Neural progenitor cell (in vitro differentiated cells): ENCODE results near the gene RIMBP3B. TPM values are rescaled to one million over a fixed set of nuclear protein-coding genes. Genes with fewer than 3 reads are reported as not detected.
"Not testable (repeated sequence)": the region's sequence is repeated elsewhere in the genome, so short reads cannot be mapped to it uniquely, and the experiment has no call there.

Experiments
- DNase-seq: peaks from one replicate; pipeline ENCODE4 v3.0.0-alpha.2; 2016; ENCODE audit warnings: low spot score
- H2AFZ ChIP-seq: fragments of 200-600 bp; sonication (generic); replicated peaks from 2 replicates; pipeline ENCODE4 v1.6.1; 2016; ENCODE audit warnings: antibody characterized with exemption
- H3F3A ChIP-seq: fragments of 200-600 bp; sonication (generic); 2 replicates; pipeline ENCODE4 v1.6.1; 2016; ENCODE audit warnings: antibody characterized with exemption, low read depth
- H3K27ac ChIP-seq: fragments of 200-600 bp; sonication (generic); 2 replicates; pipeline ENCODE4 v1.5.1; 2016; ENCODE audit warnings: mild to moderate bottlenecking
- H3K27me3 ChIP-seq: fragments of 200-600 bp; sonication (generic); 2 replicates; pipeline ENCODE4 v1.6.1; 2016; ENCODE audit warnings: mild to moderate bottlenecking, moderate library complexity
- H3K36me3 ChIP-seq: fragments of 200-600 bp; sonication (generic); 2 replicates; pipeline ENCODE4 v1.5.1; 2016
- H3K4me1 ChIP-seq: fragments of 200-600 bp; sonication (generic); 2 replicates; pipeline ENCODE4 v1.6.1; 2016; ENCODE audit warnings: mixed run types
- H3K4me2 ChIP-seq: fragments of 200-600 bp; sonication (generic); 2 replicates; pipeline ENCODE4 v1.6.1; 2016
- H3K4me3 ChIP-seq: fragments of 200-600 bp; sonication (generic); 2 replicates; pipeline ENCODE4 v1.5.1; 2016
- H3K79me2 ChIP-seq: fragments of 200-600 bp; sonication (generic); 2 replicates; pipeline ENCODE4 v1.6.1; 2016; ENCODE audit warnings: low read depth
- H3K9ac ChIP-seq: fragments of 200-600 bp; sonication (generic); 2 replicates; pipeline ENCODE4 v1.6.1; 2016
- H3K9me3 ChIP-seq: fragments of 200-600 bp; sonication (generic); 2 replicates; pipeline ENCODE4 v1.5.1; 2016; ENCODE audit warnings: low read depth
- H4K20me1 ChIP-seq: fragments of 200-600 bp; sonication (generic); 2 replicates; pipeline ENCODE4 v1.6.1; 2016; ENCODE audit warnings: low read depth
- H3K27ac Mint-ChIP-seq: 3 replicates; pipeline ENCODE4 v1.8.0; 2021; ENCODE audit warnings: mixed read lengths
- H3K27me3 Mint-ChIP-seq: 2 replicates; pipeline ENCODE4 v1.8.0; 2022; ENCODE audit warnings: low read depth, mild to moderate bottlenecking, inconsistent platforms, moderate library complexity, mixed read lengths; ENCODE audit not compliant: insufficient read depth
- H3K36me3 Mint-ChIP-seq: 3 replicates; pipeline ENCODE4 v1.8.0; 2021; ENCODE audit warnings: mixed read lengths
- H3K4me1 Mint-ChIP-seq: 3 replicates; pipeline ENCODE4 v1.8.0; 2021; ENCODE audit warnings: mixed read lengths
- H3K4me3 Mint-ChIP-seq: 3 replicates; pipeline ENCODE4 v1.8.0; 2021; ENCODE audit warnings: mild to moderate bottlenecking, moderate library complexity, mixed read lengths
- H3K9me3 Mint-ChIP-seq: 3 replicates; pipeline ENCODE4 v1.8.0; 2020; ENCODE audit warnings: mixed read lengths
- total RNA-seq: library from RNA; depleted of rRNA; stranded (reverse); fragments of >200 nt; gene quantifications from 2 replicates; pipeline ENCODE4 v1.2.3, GENCODE V29; 2015; ENCODE audit warnings: low replicate concordance

RIMBP3B gene
- total RNA-seq, 1 donor from 2014 or later, result not detected

DNA sequence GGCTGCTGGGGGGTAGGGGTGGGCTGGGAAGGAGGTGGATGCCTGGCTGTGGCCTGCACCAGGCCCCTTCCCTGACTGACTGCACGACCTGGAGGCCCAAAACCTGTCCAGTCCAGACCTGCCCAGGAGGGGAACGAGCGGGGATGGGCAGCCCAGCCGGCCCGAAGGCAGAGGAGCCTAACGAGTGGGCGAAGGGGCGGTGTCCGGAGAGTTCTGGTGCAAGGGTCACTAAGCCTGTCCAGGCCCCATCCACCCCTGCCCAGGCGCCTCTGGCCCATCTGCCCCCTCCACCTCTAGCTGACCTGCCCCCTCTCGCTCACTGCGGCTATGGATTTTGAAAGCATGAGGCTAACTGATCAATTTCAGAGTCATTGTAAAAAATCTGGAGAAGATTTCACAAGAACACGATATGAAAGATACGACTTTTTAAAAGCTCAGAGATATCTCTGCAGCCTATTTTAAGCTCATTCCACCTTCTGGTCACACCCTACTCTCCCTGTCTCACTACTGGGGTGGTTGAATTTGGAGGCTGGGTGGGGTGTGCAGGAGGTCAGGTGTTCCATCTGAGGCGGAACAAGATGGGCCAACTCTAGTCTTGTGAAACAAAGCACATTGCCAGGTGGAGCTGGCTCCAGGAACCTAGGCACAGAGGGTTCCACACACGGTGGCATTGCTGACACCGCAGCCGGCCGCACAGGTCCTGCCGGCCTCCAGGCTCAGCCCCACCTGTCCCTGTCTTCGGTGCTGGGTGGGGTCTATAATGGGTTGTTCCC, 17.8 kb downstream of the RIMBP3B start:
- not testable (repeated sequence) for H3K4me1 Mint-ChIP-seq, H3K79me2 ChIP-seq, H3K4me3 Mint-ChIP-seq, H3K27me3 Mint-ChIP-seq, H3K27me3 ChIP-seq, H4K20me1 ChIP-seq, H3K4me1 ChIP-seq, H3K4me2 ChIP-seq, H3K27ac ChIP-seq, H3K36me3 Mint-ChIP-seq, H3K4me3 ChIP-seq, H3K9me3 Mint-ChIP-seq, H3K9me3 ChIP-seq, H3K36me3 ChIP-seq, DNase-seq, H3K9ac ChIP-seq, H3F3A ChIP-seq, H3K27ac Mint-ChIP-seq, H2AFZ ChIP-seq

DNA sequence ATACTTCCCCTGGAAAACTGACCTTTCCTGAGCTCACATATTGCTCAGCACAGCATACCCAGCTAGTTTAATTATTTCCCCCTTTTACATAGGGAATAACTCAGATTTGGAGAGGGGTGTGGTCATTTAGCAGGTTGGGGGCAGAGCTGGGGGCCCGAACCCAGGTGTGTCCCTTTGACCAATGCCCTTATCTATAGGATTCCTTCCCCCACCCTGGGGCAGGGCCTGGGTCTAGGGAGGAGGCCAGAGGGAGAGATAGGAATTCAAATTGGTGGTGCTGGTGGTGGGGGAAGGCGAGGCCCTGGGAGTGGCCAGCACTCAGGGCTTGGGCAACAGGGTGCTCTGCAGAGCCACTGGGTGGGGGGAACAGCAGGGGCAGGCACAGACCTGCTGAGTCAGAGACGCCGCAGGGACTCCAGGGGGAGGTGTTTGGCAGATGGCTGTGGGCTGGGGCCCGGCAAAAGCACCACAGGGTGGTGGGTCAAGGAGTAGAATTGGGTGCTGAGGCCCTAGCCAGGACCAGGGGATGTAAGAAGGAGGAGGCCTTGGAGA, 19.3 kb downstream of the RIMBP3B start:
- not testable (repeated sequence) for H2AFZ ChIP-seq, H3K4me1 ChIP-seq, H3K27me3 ChIP-seq, H3K4me3 Mint-ChIP-seq, H3K9me3 ChIP-seq, DNase-seq, H3K4me1 Mint-ChIP-seq, H3K27me3 Mint-ChIP-seq, H3K4me2 ChIP-seq, H3K36me3 ChIP-seq, H3K27ac Mint-ChIP-seq, H3K27ac ChIP-seq, H3K4me3 ChIP-seq, H3K9ac ChIP-seq, H3K36me3 Mint-ChIP-seq, H3K9me3 Mint-ChIP-seq, H3F3A ChIP-seq, H3K79me2 ChIP-seq, H4K20me1 ChIP-seq

- H3K27ac ChIP-seq, H3K9me3 ChIP-seq, H3K9ac ChIP-seq, H3K9me3 Mint-ChIP-seq, H3K79me2 ChIP-seq, H3K27ac Mint-ChIP-seq, H3F3A ChIP-seq, H4K20me1 ChIP-seq, DNase-seq, H3K4me3 ChIP-seq, H3K4me1 Mint-ChIP-seq, H3K27me3 ChIP-seq, H3K4me3 Mint-ChIP-seq, H3K4me2 ChIP-seq, H3K27me3 Mint-ChIP-seq, H2AFZ ChIP-seq, H3K36me3 Mint-ChIP-seq, H3K4me1 ChIP-seq, H3K36me3 ChIP-seq: not testable (repeated sequence)
Observed at GRCh38 chr22:21407139-21407538, 23.6 kb downstream of the RIMBP3B start.

DNA sequence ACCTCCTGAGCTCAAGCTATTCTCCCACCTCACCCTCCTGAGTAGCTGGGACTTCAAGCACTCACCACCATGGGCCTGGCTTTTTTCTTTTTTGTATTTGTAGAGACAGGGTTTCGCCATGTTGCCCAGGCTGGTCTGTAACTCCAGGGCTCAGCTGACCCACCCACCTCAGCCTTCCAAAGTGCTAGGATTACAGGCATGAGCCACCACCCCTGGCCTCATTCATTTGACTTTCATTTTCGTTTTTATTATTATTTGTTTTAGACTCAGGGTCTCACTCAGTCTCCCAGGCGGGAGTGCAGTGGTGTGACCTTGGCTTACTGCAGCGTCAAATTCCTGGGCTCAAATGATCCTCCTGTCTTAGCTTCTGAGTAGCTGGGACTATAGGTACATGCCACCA, 24.2 kb downstream of the RIMBP3B start:
- not testable (repeated sequence) for H4K20me1 ChIP-seq, H2AFZ ChIP-seq, H3K27me3 ChIP-seq, H3K36me3 ChIP-seq, H3K36me3 Mint-ChIP-seq, DNase-seq, H3K9me3 ChIP-seq, H3K4me1 ChIP-seq, H3K9ac ChIP-seq, H3K27ac Mint-ChIP-seq, H3F3A ChIP-seq, H3K27ac ChIP-seq, H3K9me3 Mint-ChIP-seq, H3K27me3 Mint-ChIP-seq, H3K4me1 Mint-ChIP-seq, H3K4me2 ChIP-seq, H3K4me3 ChIP-seq, H3K79me2 ChIP-seq, H3K4me3 Mint-ChIP-seq

- H3K79me2 ChIP-seq, H3K36me3 Mint-ChIP-seq, H3K4me2 ChIP-seq, H3K27me3 ChIP-seq, H3K4me3 Mint-ChIP-seq, H3K9me3 ChIP-seq, H3K9me3 Mint-ChIP-seq, H3K27ac Mint-ChIP-seq, DNase-seq, H3K27ac ChIP-seq, H3K27me3 Mint-ChIP-seq, H3K36me3 ChIP-seq, H3K4me1 Mint-ChIP-seq, H3F3A ChIP-seq, H4K20me1 ChIP-seq, H3K9ac ChIP-seq, H2AFZ ChIP-seq, H3K4me1 ChIP-seq: not testable (repeated sequence)
- H3K4me3 ChIP-seq, result peak overlapping the region; percentile 25
Observed at GRCh38 chr22:21416375-21416774, 32.8 kb downstream of the RIMBP3B start.

DNA sequence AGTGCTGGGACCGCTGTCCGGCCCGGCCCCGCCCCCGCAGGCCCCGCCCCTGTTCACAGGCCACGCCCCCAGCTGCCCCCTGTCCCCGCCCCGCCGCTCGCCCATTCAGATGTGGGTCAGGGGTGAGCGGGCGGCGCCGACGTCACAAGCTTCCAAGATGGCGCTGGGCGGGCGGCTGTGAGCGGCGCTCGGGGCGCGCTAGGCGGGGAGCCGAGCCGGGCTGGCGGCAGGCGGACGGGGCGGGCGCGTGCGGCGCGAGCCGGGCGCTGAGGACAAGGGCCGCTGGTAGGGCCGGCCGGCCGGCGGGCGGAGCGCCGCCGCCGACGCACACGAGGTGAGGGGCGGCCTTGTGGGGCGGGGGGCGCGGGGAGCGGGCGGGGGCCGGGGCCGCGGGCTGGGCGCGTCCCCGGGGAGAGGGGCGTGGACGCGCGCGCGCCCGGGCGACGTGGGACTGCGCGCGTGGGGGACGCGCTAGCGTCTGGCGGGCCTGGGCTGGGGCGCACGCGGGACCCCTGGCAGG, 33.7 kb downstream of the RIMBP3B start, which contains the start of gene HIC2:
Gene HIC2, plus strand, starts transcription at position 145 of the 520 bp plus-strand sequence. CDS start 25,461 bp downstream, outside the sequence.
- peak within 1 kb of the TSS; percentile 84 for H3K4me3 Mint-ChIP-seq
- not testable (repeated sequence) for H4K20me1 ChIP-seq, H3K27ac ChIP-seq, H3K4me1 Mint-ChIP-seq, H3F3A ChIP-seq, H3K79me2 ChIP-seq, H3K36me3 Mint-ChIP-seq, H3K27me3 ChIP-seq, H3K4me2 ChIP-seq, H3K9me3 Mint-ChIP-seq, H2AFZ ChIP-seq, H3K27me3 Mint-ChIP-seq, H3K9me3 ChIP-seq, DNase-seq, H3K4me1 ChIP-seq, H3K27ac Mint-ChIP-seq, H3K9ac ChIP-seq, H3K36me3 ChIP-seq
- H3K4me3 ChIP-seq, result peak within 1 kb of the TSS; percentile 64

DNA sequence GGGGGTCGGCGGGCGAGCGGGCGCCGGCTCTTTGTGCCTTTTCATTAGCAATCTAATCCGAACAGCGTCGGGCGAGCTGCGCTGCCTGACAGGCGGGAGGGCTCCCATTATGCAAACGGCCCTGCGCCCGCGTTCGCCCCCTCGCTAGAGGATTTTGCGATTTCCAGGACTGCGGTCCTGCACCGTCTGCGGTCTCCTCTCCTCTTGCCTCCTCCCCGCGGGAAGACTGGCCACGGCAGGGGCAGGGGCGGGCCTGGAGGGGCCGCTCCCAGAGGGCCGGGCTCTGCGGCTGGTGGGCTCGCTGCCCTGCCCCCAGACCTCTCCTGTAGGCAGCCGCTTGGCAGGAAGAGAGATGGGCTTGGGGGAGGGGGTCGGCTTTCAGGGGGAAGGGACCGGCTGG, 34.3 kb downstream of the RIMBP3B start:
- H3K4me3 Mint-ChIP-seq, result peak overlapping the region; percentile 84
- not testable (repeated sequence) for H3K27ac Mint-ChIP-seq, H3K9me3 Mint-ChIP-seq, H3K36me3 Mint-ChIP-seq, H3K9ac ChIP-seq, H3K36me3 ChIP-seq, H3K4me2 ChIP-seq, H3K4me1 ChIP-seq, DNase-seq, H2AFZ ChIP-seq, H3F3A ChIP-seq, H3K27ac ChIP-seq, H3K4me1 Mint-ChIP-seq, H3K79me2 ChIP-seq, H4K20me1 ChIP-seq, H3K9me3 ChIP-seq, H3K27me3 Mint-ChIP-seq, H3K27me3 ChIP-seq
- H3K4me3 ChIP-seq, result peak overlapping the region; percentile 64

DNA sequence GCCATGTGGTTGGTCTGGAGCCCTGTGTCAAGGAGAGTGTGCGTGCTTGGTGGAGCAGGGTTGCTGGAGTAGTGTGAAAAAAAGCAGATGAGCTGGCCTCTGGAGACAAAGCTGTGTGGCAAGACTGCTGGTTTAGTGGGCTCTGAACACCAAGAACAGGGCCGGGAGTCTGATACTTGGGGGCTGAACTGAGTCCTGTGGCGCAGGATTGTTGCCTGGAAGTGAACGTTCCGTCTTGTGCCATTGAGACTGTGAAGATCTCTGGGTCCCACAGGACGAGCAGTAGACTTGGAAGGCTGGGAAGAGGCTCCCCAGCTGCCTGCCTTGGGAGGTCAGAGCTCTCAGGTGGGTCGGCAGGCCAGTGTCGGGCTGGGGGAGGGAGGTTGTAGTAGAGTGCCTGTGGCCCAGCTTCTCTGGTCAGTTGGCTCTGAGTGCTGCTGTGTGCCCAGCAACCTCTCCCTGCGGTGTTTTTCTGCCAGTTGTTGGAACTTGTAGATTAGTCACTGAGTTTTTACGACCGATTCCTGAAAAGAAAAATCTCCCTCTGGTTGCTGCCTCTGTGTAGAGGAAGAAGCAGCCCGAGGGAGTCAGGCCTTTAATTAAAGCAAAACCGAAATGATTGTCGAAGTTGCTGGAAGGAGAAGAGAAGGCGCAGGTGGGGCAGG, 35.6 kb downstream of the RIMBP3B start:
- not testable (repeated sequence) for H3K9ac ChIP-seq, H3K9me3 ChIP-seq, H3K79me2 ChIP-seq, H3K36me3 ChIP-seq, H3K4me3 Mint-ChIP-seq, H3K27me3 Mint-ChIP-seq, H3K27ac ChIP-seq, H2AFZ ChIP-seq, H4K20me1 ChIP-seq, H3K4me1 ChIP-seq, H3K27me3 ChIP-seq, DNase-seq, H3K27ac Mint-ChIP-seq, H3K9me3 Mint-ChIP-seq, H3K4me3 ChIP-seq, H3K4me1 Mint-ChIP-seq, H3K36me3 Mint-ChIP-seq, H3K4me2 ChIP-seq, H3F3A ChIP-seq
